Hypothalamus (tissue), 51 donors: Measurements from ENCODE around the gene FAM193B.
A peak's percentile ranks its signal among the peaks of the same experiment; 100 is the strongest.

Source experiments
- DNase-seq, 51 donors: peaks; one replicate each; lab custom pipeline; 2025; lab: John Stamatoyannopoulos, UW

The FAM193B gene

GRCh38 chr5:177503351-177504085 lies 50.8 kb downstream of the FAM193B start:
- no peak for DNase-seq

- no peak for DNase-seq
Observed at GRCh38 chr5:177502886-177503285, 51.5 kb downstream of the FAM193B start.

GRCh38 chr5:177501874-177502678 lies 52.3 kb downstream of the FAM193B start:
- DNase-seq: no peak

GRCh38 chr5:177500685-177501522 lies 53.5 kb downstream of the FAM193B start:
- peak in 50 of 51 donors; percentile 22 to 92 (median 76) for DNase-seq

GRCh38 chr5:177499842-177500241 lies 54.5 kb downstream of the FAM193B start:
- no peak for DNase-seq

GRCh38 chr5:177498013-177498787 lies 56.2 kb downstream of the FAM193B start:
- no peak for DNase-seq

GRCh38 chr5:177497292-177498012 lies 56.9 kb downstream of the FAM193B start, which contains the start of gene PDLIM7:
Gene PDLIM7, minus strand, starts transcription at chr5:177497604. Its CDS starts 1,092 bp downstream, at chr5:177496512.
- peak in 49 of 51 donors; percentile 22 to 91 (median 79) for DNase-seq

- DNase-seq: peak in 7 of 51 donors; percentile 12 to 34 (median 28)
Observed at GRCh38 chr5:177496727-177497291, 57.6 kb downstream of the FAM193B start.

GRCh38 chr5:177496070-177496726 lies 58.2 kb downstream of the FAM193B start:
- no peak for DNase-seq

- DNase-seq: no peak
Observed at GRCh38 chr5:177495243-177496060, 58.9 kb downstream of the FAM193B start.

GRCh38 chr5:177494346-177495195 lies 59.8 kb downstream of the FAM193B start:
- peak in 4 of 51 donors; percentile 5 to 35 (median 26) for DNase-seq

GRCh38 chr5:177493795-177494345 lies 60.5 kb downstream of the FAM193B start:
- no peak for DNase-seq

GRCh38 chr5:177492841-177493240 lies 61.5 kb downstream of the FAM193B start:
- DNase-seq: no peak

- no peak for DNase-seq
Observed at GRCh38 chr5:177491983-177492746, 62.2 kb downstream of the FAM193B start.

- DNase-seq: no peak
Observed at GRCh38 chr5:177491429-177491945, 62.9 kb downstream of the FAM193B start.
